ENCODE data around the gene CNTN5.

- TF ChIP-seq CTCF (IDR thresholded peaks at IDR 0.05) (no peak), POLR2AphosphoS5 (IDR thresholded peaks at IDR 0.05) (no peak), POLR2A (IDR thresholded peaks at IDR 0.05) (no peak)
Observed at GRCh38 chr11:99973993-99974392, 953.2 kb downstream of the CNTN5 start.

All from upper lobe of left lung (tissue), 4 donors.